Measurements from ENCODE around the gene RBPJL.

GRCh38 chr20:45309075-45309474 is 2.4 kb downstream of the RBPJL start:
- no peak for TF ChIP-seq POLR2AphosphoS5 (IDR thresholded peaks at IDR 0.05)
- TF ChIP-seq CTCF (IDR thresholded peaks at IDR 0.05), result no peak
- no peak for TF ChIP-seq POLR2A (IDR thresholded peaks at IDR 0.05)
- no peak for TF ChIP-seq EP300 (IDR thresholded peaks at IDR 0.05)

All from gastroesophageal sphincter (tissue), 3 donors.